GM12874 (cell line): ENCODE results near the gene ADAMTSL5.

ENCODE experiments used
- TF ChIP-seq, protein P1 (sequence below): IDR thresholded peaks from 2 replicates; pipeline ENCODE4 v1.5.1; 2011; ENCODE audit warnings: low read depth, mild to moderate bottlenecking, control low read depth, low read length, moderate library complexity; ENCODE audit not compliant: insufficient read depth

ADAMTSL5 gene

DNA sequence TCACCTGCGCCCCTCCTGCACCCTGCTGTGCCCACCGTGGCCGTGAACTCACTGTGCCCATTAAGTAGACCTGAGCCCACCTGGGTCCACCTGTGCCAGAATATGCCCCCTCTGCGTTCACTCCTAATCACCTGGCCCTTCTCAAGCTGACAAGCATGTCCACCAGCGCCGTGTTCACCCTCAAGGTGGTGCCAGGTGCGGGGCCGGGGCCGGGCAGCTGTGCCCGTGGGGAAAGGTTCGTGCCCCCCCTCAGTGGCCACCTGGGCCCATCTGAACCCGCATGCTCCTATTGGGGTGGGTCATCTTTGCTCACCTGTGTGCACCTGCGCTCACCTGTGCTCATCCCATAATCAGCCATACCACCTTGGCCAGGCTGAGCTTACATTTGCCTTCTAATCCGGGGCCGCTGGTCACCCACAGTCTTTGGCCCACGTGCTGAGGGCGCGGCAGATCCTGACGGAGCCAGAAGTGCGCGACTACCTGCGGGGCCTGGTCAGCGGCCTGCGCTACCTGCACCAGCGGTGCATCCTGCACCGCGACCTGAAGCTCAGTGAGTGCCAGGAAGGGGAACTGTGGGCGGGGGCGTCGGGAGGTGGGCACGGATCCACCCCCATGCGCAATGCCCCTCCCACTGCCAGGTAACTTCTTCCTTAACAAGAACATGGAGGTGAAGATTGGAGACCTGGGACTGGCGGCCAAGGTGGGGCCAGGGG is 13.4 kb upstream of the ADAMTSL5 start:
- TF ChIP-seq, protein P1, sequence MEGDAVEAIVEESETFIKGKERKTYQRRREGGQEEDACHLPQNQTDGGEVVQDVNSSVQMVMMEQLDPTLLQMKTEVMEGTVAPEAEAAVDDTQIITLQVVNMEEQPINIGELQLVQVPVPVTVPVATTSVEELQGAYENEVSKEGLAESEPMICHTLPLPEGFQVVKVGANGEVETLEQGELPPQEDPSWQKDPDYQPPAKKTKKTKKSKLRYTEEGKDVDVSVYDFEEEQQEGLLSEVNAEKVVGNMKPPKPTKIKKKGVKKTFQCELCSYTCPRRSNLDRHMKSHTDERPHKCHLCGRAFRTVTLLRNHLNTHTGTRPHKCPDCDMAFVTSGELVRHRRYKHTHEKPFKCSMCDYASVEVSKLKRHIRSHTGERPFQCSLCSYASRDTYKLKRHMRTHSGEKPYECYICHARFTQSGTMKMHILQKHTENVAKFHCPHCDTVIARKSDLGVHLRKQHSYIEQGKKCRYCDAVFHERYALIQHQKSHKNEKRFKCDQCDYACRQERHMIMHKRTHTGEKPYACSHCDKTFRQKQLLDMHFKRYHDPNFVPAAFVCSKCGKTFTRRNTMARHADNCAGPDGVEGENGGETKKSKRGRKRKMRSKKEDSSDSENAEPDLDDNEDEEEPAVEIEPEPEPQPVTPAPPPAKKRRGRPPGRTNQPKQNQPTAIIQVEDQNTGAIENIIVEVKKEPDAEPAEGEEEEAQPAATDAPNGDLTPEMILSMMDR = no peak

GRCh38 chr19:1525343-1525742 is 12.5 kb upstream of the ADAMTSL5 start:
- TF ChIP-seq, protein P1 = no peak

- TF ChIP-seq, protein P1 = no peak
These were observed 12.1 kb upstream of the ADAMTSL5 start for GRCh38 chr19:1524972-1525325.

- TF ChIP-seq, protein P1 = no peak
These were observed 11.6 kb upstream of the ADAMTSL5 start for GRCh38 chr19:1524287-1524971.

DNA sequence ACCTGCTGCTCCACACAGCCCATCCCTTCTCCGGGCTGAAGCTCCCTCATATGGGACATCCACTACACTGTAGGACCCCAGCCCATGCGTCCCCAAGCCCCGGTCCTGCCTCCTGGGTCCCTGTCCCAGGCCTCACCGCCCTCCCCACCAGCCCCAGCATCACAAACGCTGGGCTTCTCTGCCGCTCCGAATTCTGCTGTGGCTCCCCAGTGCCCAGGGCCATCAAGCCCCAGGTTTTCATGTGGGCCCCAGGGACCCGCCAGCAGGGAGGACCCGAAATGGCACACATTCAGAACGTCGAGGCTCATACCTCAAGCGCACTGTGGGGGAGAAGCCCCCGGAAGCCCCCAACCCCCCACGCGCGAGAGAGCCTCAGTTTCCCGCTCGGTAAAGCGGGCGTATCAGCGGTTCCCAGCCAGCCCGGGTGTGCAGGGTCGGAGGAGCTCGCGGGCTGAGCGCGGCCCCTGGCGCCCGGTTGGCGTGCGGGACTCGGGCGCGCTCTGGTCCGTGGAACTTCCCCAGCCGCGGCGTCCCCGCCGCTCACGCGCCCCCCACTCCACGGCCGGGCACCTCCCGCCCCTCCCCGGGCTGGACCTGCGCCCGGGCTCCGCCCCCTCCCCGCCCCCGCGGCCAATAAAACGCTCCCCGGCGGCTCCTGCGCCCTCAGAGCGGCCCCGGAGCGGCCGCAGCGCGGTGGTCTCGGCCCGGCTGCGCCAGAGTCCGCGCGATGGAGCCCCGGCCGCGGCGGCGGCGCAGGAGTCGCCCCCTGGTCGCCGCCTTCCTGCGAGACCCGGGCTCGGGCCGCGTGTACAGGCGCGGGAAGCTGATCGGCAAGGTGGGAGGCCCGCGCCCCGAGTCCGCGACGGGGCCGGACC is 10.8 kb upstream of the ADAMTSL5 start, which contains the start of gene PLK5:
Gene PLK5 (plus strand): TSS at position 666 of the 875 bp plus-strand sequence. CDS start 2,920 bp downstream, outside the sequence.
- TF ChIP-seq, protein P1 = no peak

DNA sequence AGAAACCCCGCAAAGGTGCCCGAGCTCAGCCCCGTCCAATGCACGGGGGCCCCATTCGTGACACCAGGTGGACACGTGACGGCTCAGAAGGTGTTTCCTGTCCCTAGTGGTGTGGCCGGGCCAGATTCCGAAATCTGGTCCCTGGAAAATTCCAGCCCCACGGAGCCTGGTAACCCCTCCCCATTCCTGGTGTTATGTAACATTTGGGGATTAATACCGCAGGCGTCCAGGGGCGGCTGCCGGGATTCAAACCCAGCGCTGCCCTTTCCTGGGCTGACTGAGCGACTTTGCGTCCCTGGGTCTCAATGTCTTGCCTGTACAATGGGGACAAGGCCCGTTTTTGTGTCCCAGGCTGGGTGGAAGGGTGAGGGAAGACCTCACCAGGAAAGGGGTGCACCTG is 10.0 kb upstream of the ADAMTSL5 start:
- TF ChIP-seq, protein P1 = no peak

DNA sequence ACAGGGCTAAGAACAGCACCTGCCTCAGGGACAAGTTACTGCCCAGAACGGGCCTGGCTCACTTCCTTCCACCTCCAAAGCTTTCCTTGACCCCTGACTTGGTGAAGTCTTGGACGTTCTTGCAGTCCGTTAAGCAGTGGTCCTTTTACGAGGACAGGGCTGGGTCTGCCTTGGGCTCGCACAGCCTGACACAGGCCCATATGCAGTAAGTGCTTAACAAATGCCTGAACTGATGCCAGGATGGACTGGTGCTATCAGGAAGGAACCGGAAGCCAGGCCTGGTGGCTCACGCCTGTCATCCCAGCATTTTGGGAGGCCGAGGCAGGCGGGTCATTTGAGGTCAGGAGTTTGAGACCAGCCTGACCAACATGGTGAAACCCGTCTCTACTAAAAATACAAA is 9.2 kb upstream of the ADAMTSL5 start:
- TF ChIP-seq, protein P1 = no peak
